ENCODE data around the gene ZBTB7B.
"Not testable (repeated sequence)": the region's sequence is repeated elsewhere in the genome, so short reads cannot be mapped to it uniquely, and the experiment has no call there.

Gene ZBTB7B

DNA sequence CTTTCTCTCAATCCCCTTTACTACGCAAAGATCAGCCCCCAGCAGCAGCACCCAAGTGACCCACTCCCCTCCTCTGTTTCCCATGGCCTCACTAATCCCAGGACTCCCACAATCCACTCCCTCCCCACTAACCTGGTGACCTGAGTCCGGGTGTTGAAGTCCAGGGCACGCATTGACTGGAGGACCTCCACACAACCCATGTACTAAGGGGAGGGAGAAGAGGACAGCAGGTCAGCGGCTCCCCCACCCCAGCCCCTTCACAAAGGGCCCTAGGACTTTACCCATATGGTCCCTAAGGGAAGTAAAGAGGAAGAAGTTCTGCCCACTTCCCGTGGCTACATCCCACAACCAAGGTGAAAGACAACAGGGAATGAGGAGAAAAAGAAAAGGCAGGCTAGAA, 33.4 kb upstream of the ZBTB7B start:
- no peak for DNase-seq

DNA sequence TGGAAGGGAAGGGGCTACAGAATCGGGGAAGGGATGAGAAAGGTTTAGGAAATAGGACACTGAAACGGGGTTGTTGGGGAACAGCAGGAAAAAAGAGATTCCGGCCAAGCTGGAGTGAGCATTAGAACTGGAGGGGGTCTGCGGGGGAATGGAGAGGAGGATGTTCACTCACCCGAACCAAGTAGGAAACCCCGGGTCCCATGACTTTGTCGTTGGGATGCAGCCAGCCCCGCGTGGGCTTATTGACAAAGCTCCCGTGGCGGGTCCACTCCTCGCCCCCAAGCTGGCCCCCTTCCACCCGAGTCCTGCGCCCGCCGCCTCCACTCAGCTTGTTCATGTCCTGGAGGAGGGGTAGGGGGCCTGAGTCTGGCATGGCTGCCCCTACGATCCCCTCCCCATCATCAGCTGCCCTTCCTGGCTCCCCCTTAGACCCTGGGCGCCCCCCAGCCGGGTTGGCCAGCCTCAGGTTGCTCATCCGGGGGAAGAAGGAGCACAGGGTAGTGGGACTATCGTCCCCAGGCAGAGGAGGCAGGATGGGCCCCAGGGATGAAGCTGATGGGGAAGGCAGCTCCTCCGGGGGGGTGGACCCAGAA, 32.6 kb upstream of the ZBTB7B start:
- DNase-seq: no peak

DNA sequence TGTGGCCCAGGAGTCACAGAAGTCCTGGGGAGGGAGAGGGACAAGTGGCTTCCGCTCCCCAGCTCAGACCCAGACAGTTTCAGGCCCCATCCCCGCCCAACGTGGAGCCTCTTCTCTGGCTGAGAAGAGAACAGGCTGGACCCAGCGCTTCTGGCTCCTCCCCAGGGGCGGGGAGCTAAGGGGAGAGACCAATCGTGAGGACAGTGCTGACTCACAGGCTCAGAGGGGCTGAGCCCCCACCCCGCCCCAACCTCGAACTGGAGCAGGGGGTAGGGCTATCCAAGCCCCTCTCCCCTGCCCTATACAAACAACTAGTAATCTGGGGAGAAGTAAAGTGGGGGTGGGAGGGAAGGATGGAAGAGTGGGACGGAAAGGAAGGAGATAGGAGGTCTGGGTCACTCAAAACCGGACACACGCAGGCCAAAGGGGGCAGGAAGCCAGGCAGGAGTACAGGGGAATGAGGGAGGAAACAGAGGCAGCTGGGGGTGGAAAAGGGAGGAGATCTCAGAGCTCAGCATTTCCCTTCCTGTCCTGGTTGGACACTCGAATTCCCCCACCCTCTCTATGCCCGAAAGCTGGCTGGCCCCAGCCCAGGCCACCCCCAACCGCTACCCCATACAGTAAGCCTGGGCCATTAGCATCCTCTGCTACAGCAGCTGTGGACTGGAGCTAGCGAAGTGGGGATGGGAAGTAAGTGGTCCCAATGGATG, 31.8 kb upstream of the ZBTB7B start, which contains the start of gene SHC1:
TSS of gene SHC1 (minus strand) at position 117 of the 710 bp plus-strand sequence. CDS start 221 bp downstream, outside the sequence.
- DNase-seq: peak; percentile 96

DNA sequence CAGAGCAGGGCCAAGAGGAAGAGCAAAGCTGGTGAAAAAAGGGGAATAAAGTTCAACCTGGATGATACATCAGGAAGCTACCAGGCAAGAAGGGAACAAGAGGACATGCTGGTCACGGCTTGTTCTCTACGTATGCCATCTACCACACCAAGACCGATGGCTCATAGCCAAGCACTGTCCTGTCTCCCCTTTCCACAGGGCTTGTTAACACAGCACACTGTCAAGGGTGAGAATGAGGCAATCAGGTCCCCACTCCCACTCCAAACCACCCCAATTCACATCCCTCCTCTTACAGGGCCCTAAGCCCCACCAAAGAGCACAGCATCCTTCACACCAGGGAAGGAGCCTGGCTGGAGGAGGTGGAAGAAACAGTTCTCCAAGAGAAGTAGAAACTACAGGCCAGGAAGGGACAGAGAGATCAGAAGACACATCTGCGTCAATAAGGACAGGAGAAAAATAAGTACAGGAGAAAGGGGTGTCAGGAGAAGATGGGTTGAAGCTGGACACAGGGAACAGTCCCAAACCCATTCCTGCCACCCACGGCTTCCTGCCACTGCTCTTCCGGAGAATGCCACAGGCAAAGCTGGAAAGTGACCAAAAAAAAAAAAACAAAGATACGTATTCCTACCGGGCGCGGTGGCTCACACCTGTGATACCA, 31.1 kb upstream of the ZBTB7B start:
- no peak for DNase-seq

DNA sequence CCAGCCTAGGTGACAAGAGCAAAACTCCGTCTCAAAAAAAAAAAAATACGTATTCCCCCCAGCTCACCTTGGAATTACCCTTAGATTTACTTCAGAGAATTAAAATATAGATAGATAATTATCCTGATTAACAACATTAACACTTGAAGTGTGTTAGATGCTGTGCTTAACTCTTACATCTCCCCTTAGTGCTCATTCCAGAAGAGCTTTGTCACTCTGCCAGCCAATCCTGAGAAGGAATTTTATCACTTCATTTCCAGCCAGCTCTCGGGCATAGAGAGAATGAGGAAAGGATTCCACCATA, 30.4 kb upstream of the ZBTB7B start:
- no peak for DNase-seq

DNA sequence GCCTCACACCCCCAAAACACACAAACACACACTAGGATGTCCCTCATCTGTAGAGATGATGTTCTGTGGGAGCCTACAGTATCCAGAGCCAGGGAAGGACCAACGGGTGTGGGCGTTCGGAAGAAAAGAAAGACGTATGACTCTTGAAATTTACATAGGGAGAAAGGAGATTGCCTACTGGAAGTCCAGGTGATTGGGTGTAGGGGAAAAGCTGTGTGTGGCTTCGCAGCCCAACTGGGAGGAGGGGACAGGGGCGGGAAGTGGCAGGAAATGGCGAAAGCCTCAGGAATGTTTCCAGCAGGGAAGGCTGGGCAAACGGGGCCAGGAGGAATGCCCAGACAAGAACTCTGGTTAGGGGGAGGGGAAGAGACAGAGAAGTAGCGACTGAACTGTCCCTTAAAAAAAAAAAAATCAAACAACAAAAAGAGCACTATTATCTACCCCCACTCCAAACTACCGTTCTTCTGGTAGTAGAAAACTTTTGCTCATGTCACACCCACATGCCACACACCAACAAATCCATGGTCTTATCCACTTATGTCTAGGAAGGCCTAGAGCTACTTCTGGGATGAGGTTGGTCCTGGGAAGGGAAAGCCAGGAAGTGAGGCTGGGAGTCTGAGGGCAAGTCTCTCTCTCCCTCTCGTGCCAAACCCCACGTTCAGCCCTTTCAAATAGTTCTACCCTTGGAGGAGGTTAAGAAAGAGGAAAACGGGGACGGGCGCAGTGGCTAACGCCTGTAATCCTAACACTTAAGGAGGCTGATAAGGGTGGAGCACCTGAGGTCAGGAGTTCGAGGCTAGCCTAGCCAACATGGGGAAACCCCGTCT, 29.9 kb upstream of the ZBTB7B start:
- DNase-seq: peak; percentile 74

DNA sequence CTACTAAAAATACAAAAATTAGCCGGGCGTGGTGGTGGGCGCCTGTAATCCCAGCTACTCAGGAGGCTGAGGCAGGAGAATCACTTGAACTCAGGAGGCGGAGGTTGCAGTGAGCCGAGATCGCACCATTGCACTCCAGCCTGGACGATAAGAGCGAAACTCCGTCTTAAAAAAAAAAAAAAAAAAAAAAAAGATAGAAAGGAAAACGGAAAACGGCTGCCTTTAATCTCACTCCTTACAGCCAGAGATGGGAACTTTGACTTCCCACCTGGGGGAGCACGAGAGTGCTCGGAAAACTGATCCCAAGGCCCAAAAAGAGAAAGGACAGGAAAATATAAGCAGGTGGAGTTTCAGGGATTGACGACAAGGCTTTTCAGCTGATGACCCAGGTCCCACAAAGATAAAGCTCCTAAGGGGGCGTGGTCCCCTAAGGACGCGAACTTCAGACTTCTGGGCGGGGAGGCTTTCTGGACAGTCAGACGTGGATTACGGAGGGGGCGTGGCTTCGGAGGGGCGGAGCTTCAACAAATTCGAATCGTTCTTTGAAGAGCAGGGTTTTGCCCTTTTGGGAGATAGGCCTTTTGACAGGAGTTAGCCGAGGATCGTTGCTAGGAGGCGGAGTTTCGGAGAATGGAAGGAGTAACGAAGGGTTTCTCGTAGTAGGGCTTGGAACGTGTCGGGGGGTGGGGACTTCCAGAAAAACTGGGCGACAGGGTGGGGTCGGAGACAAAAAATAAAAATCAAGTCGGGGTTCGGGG, 29.1 kb upstream of the ZBTB7B start:
- DNase-seq: peak; percentile 100

DNA sequence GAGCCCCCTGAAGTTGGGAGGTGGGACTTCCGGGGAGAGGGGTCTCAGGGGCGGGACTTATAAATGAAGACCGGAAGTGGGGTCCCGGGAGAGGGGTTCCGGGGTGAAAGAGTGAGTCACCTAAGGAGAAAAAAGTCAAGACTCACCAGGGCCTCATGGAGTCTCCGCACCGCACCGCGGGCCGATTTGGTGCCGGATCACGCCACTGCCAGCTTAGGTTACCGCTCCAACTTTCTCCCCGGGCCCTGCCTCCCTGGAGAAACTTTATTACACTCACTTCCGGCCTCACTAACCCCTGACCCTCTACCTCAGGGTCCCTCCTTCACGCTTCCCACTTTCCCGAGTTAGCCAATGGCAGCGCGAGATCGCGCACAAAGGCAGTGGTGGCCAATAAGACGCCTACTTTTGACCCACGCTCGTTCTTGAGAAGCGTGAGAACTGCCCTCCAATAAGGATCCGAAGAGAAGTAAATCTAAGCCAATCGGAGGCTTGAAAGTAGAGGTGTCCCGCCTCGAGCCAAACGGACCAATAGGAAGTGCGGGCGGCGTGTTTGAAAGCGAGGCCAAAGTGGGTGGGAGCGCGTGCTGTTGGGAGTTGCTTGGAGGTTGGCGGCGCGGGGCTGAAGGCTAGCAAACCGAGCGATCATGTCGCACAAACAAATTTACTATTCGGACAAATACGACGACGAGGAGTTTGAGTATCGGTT, 28.3 kb upstream of the ZBTB7B start, which contains the start of gene CKS1B:
TSS of gene CKS1B (plus strand) at position 580 of the 706 bp plus-strand sequence. CDS start at position 645, 65 bp downstream.
- DNase-seq: peak; percentile 100

DNA sequence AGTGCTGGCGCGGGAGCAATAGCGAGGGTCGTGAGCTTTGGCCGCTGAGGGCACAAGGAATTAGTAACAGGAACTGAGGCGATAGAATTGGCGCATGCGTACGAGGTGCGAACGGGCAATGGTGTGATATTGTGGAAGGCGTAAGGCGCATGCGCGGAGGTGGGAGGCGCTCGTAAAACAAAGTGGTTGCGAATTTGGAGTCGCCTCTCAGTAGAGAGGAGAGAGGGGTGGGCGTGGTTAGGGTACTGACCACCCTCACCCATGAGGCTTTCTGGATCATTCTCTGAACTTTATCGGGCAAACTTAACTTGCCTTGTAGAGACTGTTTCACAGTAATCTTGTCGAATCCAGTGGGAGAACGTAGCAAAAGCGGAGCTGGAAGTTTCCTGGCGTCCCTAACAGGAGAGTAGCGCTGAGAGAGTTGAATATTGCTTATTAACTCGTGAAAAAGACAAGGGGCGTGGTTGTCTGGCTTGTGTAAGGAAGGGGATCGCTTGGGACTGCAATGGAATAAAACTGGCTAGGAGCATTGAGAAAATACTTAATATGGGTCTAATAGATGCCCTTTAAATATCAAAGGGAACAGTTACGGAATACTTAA, 27.7 kb upstream of the ZBTB7B start:
- DNase-seq: peak; percentile 99

DNA sequence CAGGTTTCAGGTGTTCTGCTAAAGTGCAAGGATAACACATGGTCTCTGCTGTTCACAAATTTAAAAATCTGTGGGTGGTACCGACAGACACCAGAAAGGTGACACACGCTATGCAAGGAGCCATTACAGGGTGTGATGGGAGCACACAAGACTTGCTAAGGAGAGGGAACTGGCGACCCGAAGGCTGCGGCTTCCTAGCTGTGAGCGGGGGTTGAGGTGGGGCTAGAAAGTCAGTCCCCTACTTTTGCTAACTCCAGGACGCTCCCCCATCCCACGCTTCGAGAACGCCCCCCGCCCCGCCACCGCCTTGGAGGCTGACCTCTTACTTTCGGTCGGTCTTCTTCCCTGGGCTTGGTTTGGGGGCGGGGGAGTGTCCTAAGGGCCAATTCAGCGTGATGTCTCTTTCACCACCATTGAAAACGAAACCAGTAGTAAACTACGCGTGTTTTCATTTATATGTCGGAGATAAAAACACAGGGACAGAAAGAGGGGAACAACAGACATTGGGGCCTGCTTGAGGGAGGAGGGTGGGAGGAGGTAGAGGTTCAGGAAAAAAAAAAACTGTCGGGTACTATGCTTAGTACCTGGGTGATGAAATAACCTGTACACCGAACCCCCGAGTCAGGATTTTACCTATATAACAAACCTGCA, 27.1 kb upstream of the ZBTB7B start:
- peak; percentile 92 for DNase-seq

DNA sequence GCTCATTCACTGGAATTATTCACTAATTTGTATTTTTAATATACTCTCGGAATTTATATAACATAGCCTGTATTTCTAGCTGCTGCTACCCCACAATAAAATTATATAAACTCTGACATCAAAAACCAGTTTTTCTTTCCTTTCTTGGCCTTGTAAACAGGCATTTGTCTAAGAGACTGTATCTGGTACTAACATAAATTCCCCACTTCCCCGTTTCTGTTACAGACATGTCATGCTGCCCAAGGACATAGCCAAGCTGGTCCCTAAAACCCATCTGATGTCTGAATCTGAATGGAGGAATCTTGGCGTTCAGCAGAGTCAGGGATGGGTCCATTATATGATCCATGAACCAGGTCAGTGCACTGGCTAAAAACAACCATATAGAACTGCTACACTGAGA, 24.8 kb upstream of the ZBTB7B start:
- not testable (repeated sequence) for DNase-seq

DNA sequence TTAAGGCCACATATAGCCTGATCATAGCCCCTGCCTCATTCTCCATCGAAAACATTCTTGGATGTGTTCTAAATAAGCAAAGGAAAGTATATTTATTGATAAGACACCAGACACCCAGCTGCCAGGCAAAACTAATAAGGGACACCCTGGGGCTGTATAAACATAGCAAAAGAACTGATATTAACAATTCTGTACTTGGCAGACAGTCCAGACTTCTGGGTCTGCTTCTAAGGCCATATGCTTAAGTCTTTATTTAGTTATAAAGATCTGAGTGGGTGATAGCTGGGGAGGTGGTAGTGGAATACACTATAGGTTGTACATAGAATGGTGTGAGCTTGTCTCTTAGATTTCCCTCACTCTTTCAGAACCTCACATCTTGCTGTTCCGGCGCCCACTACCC, 24.2 kb upstream of the ZBTB7B start:
- DNase-seq: no peak

DNA sequence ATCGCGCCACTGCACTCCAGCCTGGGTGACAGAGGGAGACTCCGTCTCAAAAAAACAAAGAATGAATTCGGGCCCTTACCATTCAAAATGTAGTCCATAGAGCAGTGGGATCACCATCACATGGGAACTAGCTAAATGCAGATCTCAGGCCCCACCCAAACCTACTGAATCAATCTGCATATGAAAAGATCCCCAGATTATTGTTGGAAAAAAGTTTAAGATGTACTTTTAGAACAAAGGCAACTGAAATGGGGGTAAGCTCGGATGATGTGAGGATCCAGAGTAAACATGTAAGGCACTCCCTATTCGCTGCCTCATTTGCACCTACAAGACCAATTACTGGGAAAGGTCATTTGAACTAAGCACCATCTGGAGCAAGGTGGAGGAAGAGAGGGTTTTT, 20.3 kb upstream of the ZBTB7B start:
- peak; percentile 75 for DNase-seq

DNA sequence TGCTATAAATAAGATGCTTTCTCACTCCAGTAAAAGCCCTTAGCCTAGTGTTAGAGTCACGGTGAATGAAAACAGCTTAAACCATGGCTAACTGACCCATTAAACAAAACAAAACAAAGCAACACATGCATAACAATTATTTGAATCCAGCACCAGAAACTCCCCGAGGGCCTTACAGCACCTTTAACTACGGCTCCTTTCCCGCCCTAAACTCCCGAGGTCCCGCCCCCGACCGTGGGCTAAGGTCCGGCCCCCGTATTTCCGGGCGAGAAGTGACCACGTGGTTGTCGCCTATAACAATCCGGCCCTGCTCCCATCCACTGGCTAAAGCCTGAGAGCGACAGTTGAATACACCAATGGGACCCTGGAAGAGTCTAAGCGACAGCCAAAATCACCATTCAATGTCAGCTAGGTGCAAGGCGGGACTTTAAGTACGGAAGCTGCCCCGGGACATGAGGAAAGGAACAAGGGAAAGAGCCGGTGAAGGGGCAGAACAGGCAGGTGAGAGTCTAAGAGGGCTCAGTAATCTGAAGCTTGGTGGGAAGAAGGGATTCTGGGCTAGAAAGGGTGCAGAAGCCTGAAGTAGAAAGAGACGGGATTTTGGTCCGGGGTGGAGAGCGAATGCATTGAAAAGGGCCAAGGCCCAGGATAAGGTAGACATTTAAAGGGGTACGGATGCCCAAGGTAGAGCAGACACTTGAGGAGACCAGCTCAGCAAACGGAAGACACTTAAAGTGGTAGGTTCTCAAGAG, 19.5 kb upstream of the ZBTB7B start, which contains the start of gene FLAD1:
TSS of gene FLAD1 (plus strand) at position 448 of the 752 bp plus-strand sequence. CDS start 351 bp downstream, outside the sequence.
- DNase-seq: peak; percentile 100

DNA sequence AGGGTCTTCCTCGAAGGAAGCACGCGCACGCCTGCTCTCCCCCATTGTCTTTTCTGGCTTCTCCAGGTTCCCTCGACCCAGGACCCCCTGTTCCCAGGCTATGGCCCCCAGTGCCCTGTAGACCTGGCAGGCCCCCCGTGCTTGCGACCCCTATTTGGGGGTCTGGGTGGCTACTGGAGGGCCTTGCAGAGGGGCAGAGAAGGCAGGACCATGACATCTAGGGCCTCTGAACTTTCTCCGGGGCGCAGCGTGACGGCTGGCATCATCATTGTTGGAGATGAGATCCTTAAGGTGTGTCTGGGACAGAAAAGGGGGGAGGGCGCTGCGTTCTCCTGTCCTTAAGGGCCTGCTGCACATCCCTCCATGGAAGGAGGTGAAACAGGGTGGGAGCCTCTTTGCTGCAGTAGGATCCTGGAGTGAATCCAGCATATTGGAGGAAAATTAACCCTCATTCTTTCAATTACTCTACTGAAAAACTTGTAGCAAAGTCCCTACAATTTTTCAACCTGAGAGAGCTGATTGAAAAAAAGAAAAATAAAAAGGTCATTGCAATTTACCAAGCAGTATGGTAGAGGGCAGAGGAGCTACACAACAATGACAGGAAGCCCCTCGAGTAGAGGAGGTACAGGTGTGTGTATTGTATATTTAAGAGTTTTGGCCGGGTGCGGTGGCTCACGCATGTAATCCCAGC, 18.7 kb upstream of the ZBTB7B start:
- DNase-seq: peak; percentile 43

DNA sequence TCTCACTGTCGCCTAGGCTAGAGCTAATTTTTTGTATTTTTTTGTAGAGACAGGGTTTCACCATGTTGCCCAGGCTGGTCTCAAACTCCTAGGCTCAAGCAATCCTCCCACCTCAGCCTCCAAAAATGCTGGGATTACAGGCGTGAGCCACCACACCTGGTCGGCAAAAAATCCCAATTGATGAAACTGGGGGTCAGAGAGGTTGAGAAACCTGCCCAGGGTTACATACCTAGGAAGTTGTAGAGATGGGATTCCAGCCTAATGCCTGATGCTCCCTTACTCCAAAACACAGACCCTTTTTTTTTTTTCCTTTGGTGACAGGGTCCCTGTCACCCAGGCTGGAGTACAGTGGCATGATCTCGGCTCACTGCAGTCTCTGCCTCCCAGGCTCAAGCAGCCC, 15.9 kb upstream of the ZBTB7B start:
- not testable (repeated sequence) for DNase-seq

DNA sequence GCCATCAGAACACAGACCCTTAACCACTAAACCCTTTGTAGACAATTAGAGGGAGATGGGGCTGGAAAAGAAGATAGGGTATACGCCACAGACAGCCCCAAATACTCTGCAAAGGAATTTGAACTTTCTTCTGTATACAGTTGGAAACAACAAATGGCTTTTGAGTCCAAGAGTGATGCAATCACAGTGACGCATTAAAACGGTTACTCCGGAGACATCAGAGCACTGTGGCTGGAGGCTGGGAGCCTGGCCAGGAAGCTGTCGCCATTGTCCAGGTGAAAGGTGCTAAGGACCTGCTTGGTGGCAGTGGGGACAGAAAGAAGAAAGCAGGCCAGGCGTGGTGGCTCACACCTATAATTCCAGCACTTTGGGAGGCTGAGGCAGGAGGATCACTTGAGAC, 15.3 kb upstream of the ZBTB7B start:
- no peak for DNase-seq

DNA sequence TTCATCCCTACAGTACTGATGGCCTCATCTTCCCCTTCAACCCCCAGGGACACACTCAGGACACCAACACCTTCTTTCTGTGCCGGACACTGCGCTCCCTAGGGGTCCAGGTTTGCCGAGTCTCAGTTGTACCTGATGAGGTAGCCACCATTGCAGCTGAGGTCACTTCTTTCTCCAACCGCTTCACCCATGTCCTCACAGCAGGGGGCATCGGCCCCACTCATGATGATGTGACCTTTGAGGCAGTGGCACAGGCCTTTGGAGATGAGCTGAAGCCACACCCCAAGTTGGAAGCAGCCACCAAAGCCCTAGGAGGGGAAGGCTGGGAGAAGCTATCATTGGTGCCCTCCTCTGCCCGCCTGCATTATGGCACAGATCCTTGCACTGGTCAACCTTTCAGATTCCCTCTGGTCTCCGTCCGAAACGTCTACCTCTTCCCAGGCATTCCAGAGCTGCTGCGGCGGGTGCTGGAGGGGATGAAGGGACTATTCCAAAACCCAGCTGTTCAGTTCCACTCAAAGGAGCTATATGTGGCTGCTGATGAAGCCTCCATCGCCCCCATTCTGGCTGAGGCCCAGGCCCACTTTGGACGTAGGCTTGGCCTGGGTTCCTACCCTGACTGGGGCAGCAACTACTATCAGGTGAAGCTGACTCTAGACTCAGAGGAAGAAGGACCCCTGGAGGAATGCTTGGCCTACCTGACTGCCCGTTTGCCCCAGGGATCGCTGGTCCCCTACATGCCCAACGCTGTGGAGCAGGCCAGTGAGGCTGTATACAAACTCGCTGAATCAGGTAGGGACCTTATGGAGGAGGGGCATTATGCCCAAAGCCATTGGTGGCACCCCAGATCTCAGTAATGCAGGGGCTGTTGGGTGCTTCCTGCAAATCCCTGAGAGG, 14.3 kb upstream of the ZBTB7B start:
- peak; percentile 39 for DNase-seq

All from OCI-M1 (cell line).